ENCODE measurements around the gene TBCD.
"Not testable (repeated sequence)": the region's sequence is repeated elsewhere in the genome, so short reads cannot be mapped to it uniquely, and the experiment has no call there.

TBCD gene

DNA sequence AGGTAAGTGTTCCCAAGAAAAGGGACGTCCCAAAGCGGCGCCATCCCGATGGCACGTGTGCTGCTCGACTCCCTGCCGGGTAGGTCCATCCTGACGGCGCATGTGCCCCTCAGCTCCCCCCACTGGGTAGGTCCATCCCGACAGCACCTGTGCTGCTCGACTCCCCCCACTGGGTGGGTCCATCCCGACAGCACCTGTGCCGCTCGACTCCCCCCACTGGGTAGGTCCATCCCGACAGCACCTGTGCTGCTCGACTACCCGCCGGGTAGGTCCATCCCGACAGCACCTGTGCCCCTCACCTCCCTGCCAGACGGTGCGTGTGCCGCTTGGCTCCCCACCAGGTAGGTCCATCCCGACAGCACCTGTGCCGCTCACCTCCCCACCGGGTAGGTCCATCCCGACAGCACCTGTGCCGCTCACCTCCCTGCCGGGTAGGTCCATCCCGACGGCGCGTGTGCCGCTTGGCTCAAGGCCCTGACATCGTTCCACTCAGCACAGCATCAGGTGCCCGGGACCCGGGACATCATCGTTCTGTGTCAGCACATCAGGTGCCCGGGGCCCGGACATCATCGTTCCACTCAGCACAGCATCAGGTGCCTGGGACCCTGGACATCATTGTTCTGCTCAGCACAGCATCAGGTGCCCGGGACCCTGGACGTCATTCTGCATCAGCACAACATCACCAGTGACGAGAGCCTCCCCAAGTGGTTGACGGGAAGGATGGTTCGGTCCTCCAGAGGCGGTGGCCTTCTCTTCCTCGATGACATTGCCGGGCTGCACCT is 22.2 kb upstream of the TBCD start:
- DNase-seq, result no peak

DNA sequence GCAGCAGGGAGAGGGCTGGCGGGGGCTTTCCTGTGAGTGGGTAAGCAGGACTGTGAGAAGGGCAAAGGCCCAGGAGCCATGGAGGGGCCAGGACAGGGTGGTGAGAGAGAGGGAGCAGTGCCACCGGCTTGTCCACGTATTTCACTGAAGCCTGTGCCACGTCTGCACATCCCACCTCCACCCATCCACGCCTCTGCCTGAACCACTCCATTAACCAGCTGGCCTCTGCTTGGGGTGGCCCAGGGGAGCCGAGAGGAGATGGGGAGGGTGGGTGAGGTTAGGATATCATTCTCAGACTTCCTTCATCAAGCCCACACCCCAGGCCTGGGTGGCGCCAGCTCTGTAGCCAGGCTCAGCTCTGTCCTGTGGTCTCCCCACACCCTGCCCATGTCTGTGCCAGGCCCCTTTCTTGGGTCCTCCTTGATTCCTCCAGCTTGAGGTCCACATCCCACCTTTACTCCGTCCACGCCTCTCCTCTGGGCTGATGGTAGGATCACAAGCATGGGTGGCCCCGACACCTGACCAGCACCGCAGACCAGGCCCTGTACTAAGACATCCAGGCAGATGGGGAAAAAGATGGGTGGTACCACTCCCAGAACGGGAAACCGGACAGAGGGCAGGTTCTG is 19.6 kb upstream of the TBCD start:
- DNase-seq, result no peak

DNA sequence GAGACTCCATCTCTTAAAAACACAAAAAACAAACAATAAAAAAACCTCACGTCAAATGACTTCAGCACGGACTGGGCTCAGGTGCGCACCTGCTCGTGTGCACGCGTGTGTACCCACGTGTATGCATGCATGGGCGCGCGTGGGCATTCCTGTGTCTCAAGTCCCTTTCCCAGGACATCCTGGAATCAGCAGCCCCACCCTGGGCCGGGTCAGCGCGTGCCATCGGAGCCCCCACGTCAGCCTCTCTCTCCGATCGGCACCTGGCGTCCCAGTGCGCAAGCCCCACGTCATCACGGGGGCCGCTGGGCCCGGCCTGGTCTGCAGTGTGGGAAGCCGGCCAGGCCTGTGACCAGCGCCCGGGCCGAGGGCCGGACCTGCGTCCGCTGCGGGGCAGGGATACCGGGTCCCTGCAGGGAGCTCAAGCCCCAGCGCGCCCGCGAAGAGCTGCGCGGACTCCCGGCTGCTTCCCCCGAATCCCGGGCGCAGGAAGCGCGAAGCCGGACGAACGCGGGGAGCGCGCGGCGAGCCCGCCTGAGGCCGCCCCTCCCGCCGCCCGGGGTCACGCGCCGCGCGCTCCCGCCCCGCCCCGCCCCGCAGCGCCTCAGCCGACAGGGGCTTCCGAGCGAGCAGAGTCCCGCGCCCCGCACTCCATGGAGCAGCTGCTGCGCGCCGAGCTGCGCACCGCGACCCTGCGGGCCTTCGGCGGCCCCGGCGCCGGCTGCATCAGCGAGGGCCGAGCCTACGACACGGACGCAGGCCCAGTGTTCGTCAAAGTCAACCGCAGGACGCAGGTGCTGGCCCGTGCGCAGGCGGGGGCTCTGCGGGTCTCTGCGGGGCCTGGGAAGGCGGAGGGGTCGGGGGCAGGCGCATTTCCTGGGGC is 16.6 kb upstream of the TBCD start, which contains the start of gene FN3K:
TSS of gene FN3K (plus strand) at position 629 of the 880 bp plus-strand sequence. CDS start at position 651, 22 bp downstream.
- DNase-seq, result peak; percentile 84

DNA sequence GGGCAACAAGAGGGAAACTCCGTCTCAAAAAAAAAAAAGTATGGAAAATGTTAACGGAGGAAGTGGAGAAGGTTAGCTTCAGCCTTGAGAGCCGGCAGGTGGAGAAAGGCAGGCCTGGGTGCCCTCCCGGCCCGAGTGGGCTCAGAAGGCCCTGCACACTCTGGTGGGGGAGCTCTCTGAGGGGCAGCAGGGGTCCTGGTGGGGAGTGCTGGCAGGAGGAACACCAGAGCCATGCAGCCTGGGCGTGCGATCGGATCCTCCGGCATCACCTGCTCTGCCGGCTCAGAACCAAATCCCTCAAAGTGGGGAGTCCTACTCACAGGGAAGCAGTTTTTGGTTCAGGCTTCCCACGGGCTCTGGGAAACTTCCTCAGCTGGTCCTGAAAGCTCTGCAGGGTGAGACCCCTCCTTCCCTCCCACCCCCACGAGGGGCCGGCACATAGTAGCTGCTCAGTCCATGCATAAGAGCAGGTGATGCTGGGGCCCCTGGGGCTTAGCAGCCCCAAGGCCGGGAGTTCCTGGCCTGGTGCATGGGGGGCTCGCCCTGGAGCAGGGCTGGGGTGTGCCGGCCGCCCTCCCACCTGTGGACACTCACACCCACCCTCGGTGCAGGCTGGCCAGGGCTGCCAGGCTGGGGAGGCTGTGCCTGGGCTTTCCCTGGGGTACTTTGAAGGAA is 15.2 kb upstream of the TBCD start:
- no peak for DNase-seq

DNA sequence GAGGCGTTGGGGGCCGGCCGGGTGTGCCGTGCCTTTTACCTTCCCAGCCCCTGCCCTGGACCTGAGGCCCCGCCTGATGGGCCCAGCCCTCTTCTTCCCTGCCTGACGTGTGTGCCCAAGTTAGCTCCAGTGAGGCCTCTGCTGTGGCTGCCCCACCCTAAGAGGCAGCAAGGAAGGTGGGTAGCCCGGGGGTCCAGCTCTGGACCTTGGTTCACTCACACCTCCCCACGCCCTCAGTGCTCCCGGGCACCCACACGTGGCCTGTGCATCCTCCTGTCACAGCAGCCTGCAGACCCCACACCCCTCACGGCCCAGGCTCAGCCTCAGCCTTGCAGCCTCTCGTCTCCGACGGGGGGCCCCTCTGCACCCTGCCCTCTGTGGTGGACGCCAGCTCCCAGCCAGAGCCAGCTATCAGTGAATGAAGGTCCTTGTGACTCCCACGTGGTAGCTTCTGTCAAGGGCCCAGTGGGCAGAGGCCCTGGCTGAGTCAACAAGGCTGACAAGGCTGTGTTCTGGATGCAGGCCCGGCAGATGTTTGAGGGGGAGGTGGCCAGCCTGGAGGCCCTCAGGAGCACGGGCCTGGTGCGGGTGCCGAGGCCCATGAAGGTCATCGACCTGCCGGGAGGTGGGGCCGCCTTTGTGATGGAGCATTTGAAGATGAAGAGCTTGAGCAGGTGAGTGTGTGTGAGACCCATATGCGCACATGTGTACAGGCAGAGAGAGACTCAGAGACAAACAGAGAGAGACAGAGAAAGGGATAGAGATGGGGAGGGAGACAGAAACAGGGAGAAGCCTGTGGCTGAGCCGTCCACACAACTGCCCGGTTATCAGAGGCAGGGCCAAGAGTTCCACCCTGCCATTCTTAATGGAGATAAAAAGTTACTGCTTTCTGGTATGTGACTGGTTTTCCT is 13.6 kb upstream of the TBCD start:
- no peak for DNase-seq

DNA sequence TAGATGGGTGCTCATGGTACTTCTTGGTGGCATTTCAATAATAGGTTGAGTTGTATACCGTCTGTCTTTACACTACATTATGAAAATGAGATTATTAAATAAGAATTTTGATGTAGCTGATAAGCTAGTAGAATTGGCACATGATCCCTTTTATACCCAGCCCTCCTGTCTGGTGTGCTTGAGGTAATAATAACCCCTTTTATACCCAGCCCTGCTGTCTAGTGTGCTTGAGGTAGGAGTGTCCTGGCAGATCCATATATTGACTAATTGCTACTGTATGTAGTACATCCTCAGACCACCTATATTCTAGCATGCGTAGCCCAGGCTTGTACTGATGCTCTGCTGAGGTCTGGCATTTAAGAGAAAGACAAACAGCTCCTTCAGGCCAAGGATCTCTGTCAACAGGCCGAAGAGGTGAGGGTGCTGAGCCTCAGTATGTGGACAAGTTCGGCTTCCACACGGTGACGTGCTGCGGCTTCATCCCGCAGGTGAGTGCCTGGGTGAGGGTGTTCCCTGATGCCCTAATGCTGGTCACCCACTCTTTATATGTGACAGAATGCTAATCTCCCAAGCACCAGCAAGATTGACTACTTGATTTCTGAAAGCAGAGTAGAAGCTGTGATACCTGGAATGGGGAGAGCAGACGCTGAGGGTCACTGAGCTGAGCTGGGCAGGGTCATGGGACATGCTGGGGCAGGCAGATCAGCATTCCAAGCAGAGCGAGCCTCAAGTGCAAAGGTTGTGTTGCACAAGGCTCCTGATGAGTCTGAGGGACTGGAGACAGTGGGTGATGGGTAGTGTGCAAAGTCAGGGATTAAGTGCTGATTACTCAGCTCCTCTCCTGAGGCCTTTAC is 10.7 kb upstream of the TBCD start:
- no peak for DNase-seq

DNA sequence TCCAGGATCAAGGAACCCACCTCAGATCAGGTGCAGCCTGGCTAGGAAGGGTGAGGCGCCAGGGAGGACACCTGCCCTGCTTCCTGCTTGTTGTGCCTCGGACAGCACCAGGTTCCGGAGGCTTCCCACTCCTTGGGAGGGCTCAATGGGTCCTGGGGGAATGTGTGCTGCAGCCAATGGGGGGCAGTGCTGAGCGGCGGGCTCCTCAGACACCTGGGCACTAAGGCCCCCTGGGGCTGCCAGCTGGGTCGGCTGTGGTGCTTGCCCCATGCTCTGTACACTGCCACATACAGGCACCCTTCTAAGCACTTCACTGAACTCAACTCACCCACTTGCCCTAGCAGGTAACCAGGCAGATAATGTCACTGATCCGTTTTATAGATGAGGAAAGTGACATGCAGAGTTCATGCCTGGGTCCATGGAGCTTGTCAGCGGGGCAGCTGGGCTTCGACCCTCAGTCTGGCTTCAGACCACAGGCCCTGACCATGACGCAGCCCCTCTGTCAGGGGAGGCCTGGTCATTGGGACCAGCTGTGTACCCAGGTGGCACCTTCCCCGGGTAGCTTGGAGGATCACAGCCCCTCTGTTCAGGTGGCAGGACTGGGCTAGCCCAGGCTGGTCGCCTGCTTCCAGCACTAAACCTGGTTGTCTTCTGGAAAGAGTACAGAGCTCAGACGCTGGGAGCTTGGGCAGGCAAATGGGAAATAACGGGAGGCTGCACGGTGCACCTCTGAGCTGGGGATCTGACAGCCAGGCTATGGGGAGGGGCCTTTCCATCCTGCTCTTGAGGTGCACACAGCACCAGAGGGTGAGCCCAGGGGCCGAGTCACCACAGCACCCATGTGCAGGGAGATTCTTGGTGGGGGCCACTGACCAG is 8.3 kb upstream of the TBCD start:
- DNase-seq, result no peak

DNA sequence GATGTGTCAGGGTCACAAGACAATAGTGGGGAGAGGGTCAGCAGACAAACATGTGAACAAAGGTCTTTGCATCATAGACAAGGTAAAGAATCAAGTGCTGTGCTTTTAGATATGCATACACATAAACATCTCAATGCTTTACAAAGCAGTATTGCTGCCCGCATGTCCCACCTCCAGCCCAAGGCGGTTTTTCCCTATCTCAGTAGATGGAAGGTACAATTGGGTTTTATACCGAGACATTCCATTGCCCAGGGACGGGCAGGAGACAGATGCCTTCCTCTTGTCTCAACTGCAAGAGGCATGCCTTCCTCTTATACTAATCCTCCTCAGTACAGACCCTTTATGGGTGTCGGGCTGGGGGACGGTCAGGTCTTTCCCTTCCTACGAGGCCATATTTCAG is 7.1 kb upstream of the TBCD start:
- DNase-seq, result not testable (repeated sequence)

DNA sequence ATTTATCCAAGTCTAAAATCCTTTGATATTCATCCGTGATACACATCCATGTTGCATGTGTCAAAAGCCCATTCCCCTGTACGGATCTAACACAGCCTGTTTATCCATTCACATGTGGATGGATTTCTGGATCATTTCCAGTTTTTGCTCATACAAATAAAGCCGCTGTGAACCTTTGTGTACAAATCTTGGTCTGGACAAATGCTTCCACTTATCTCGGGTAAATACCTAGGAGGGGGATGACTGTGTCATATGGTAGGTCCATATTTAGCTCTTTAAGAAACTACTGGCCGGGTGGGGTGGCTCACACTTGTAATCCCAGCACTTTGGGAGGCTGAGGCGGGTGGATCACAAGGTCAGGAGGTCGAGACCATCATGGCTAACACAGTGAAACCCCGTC is 6.3 kb upstream of the TBCD start:
- DNase-seq, result no peak

DNA sequence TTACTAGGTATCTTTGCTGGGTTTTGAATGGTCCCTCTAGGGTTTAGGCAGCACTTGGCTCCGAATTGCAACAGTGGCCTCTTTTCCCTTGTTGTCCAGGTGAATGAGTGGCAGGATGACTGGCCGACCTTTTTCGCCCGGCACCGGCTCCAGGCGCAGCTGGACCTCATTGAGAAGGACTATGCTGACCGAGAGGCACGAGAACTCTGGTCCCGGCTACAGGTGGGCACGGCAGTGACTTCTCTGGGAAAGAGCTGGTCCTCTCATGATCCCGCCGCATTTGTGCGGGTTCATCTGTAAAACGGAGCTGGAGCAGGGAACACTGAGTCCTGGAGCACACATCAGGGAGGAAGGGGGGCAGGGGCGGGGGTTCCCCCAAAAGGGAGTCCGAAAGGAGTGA is 3.1 kb upstream of the TBCD start:
- no peak for DNase-seq

DNA sequence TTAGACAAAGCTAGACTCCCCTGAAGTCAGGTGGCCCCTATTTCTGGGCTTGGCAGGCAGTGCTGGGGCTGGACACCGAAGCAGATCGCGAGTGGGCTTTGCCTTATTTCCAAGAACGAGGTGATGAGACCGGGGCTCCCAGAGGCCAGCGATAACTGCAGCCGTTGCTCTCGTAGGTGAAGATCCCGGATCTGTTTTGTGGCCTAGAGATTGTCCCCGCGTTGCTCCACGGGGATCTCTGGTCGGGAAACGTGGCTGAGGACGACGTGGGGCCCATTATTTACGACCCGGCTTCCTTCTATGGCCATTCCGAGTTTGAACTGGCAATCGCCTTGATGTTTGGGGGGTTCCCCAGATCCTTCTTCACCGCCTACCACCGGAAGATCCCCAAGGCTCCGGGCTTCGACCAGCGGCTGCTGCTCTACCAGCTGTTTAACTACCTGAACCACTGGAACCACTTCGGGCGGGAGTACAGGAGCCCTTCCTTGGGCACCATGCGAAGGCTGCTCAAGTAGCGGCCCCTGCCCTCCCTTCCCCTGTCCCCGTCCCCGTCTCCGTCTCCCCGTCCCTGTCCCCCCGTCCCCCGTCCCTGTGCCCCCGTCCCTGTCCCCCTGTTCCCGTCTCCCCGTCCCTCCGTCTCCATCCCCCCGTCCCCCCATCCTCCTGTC is 1.5 kb upstream of the TBCD start:
- DNase-seq, result peak; percentile 58

DNA sequence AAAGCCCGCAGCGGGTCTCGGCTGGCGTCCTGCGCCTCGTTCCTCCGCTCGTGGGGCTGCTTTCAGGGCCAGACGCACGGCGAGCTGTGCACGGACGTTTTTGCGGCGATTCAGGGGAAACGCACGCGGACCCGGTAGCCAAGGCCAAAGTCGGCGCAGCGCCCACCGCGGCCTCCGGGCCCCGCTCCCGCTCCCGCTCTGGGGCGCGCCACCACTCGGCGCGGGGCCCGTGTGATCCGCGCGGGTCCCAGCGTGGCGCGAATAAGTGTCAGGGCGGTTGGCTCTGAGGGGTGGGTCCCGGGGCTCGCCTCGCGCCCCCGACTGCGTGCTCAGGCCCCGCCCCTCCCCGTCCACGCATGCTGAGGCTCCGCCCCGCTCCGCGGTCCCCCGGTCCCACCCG is 694 bp upstream of the TBCD start:
- DNase-seq, result no peak

DNA sequence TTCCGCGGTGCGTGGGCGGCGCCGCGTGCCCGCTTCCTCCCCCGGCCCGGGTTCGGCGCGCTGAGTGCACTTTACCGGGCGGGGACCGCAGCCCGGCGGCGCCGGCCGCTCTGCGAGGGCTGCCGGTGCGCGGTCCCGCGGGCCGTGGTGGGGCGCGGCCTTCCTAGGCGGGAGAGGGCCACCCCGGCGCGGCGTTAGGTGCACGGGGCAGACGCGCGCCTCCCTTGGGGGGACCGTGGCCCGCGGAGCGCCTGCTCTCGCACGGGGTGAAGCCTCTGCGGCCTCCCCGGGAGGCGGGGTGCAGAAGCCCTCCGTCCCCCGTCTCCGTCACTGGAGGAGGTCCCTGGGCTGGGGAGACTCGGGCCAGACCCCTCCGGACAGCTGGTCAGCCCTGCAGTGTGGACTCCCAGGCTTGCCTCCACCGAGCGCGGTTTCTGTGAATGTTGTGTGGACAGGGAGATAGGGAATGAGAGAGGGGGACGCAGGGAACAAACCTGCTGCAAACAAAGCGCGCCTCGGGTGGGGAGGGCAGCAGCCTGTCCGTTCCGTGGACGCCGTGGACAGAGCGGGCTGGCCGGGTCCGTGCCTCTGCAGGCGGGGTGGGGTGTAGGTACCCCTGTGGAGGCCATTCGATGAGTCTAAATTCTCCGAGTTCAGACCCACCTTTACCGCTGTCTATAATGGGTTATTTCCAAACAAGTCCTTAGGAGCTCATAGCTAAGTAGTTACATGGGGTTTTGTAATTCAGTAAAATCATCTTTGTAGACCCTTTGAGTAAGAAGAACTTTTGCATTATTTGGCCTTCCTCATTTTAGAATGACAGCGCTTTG is 721 bp downstream of the TBCD start:
- DNase-seq, result peak; percentile 69

DNA sequence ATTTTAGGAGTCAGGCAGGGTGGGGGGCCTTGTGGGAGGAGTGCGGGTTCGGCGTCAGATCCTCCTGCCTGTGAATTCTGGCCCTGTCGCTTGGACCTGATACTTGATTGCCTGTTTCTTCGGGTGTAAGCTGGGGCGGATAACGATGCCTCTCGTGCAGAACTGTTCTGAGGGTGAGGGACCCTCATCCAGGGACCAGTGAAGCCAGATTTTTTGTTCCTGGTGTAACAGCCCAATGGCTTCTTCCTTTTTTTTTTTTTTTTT is 1.3 kb downstream of the TBCD start:
- no peak for DNase-seq

DNA sequence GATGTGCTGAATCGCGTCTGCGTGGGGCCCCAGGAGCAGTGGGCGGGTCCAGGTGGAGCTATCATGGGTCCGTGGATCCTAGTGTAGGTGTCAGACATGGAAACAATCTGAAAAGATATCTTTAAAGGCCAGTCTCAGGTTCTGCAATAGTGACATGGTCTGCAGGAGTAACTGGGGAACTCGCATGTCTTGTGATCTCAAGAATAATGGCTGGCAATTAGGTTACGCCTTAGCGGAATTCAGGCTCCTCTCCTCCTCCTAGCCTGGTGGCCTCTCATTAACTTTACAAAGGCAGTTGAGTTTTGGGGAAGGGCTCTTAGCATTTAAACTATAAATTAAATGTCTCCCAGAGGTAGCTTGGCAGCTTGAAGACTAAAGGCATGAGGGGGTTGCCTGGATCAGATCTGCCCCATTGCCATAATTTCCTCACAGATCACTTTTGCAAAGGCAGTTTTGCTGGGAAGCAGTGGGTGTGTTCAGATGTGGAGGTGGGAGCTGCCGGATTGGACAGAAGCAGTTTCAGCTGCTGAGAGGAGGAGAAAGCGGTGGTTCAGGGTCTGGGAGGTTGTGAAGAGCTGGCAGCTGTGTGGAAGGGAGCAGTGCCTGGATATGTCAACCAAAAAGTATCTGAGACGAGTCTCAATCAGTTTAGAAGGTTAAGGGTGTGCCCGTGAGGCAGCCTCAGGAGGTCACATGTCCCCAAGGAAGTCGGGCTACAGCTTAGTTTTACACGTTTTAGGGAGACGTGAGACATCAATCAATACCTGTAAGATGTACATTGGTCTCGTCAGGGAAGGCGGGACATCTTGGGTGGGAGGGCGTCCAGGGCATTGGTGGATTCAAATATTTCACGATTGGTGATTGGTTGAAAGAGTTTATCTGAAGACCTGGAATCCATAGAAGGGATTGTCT is 2.7 kb downstream of the TBCD start:
- DNase-seq, result peak; percentile 72

DNA sequence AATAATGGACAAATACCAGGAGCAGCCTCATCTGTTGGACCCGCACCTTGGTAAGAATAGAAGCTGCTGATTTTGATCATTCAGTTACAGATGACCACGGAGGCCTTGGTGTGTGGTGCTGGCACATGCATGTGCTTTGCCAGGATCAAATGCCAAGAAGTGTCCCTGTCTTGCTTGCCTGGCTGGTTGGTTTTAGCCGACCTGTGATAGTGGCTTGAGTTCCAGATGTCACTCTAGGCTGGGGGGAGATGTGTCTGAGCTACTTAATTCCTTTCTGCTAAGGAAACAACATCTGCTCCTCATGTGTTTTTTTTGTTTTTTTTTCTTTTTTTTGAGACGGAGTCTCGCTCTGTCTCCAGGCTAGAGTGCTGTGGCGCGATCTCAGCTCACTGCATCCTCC is 4.3 kb downstream of the TBCD start:
- DNase-seq, result no peak

DNA sequence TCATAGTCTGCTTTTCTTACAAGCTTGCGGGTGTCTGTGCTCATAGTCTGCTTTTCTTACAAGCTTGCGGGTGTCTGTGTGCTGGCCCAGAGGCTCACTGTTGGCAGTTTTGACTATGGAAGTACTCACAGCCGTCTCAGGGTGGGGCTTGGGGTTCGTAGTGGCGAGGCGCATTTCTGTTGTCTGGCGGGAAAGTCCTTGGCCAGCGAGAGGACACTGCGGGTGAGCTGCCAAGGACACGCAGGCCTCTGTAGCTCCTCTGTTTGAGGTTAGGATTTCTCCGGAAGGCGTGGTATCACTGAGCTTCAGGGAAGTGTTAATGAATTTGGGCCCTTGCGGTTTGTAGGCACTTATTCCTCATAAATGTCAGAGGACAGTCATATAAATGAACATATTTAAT is 13.5 kb downstream of the TBCD start:
- DNase-seq, result no peak

Measured in islet precursor cell (in vitro differentiated cells).